Measurements from ENCODE around the gene KCNMB2. TPM values are rescaled to one million over a fixed set of nuclear protein-coding genes. Genes with fewer than 3 reads are reported as not detected.
A peak's percentile ranks its signal among the peaks of the same experiment; 100 is the strongest.
"Not testable (repeated sequence)": the region's sequence is repeated elsewhere in the genome, so short reads cannot be mapped to it uniquely, and the experiment has no call there.

The KCNMB2 gene
- polyA plus RNA-seq (ENCODE audit: insufficient read length): 13.1 TPM

DNA sequence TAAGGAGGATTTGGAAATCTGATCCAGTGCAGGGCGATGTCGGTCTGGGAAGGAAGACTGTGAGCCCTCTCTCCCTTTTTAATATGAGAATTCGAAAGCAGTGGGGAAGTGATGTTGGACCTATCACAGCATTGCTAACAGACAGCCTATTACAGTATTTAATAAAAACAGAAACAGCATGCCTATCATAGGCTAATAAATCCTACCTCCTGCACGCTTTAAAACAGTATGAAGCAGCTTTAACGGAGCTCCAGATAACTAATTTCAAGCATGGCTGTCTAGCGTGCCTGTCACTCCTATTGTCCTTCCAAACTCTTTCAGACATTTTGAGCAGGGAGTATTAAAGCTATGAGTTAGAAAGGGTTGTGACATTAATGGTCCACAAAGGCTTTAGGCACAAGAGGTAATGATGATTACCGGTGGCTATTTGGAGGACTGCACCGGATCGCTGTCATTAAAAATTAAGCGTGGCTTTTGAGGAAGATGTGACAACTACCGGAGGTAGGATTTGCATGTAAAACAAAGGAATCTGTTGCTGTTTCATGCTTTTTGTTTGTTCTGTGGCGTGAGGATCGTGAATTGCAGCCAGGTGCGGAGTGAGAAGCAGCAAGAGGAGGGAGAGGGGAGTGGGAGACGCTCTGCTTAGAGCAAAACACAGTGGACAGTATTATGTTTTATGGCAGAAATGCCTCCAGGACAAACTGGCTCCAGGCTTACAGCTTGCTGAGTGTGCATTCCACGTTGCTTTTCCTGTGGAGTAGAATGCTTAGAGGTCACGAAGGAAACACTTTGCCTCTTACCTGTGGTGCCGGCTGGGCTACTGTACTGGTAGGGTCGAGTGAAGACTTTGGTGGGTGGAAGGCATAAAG, at the start of gene KCNMB2:
KCNMB2 (plus strand) TSS at position 226 of the 869 bp plus-strand sequence.
- peak; percentile 78 for DNase-seq (ENCODE audit: low read depth)

DNA sequence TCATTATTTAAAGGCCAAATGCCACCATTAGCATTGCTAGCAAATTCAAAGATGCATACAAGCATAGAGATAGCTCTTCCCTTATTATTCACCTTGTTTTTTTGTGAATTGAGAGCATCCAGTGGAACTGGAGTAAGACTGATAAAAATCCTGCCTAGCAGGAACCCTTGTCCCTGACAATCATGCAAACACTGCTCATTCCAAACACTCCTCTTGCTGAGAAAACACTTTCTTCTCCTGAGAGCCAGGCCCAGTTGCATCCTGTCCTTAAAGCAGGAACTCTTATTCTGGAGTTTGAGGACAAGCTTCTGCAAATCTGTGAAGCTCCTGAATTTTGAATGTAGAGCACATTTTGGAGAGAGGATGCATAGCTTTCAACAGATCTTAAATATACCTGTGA, 49.3 kb upstream of the KCNMB2 start:
- DNase-seq (ENCODE audit: low read depth): no peak

DNA sequence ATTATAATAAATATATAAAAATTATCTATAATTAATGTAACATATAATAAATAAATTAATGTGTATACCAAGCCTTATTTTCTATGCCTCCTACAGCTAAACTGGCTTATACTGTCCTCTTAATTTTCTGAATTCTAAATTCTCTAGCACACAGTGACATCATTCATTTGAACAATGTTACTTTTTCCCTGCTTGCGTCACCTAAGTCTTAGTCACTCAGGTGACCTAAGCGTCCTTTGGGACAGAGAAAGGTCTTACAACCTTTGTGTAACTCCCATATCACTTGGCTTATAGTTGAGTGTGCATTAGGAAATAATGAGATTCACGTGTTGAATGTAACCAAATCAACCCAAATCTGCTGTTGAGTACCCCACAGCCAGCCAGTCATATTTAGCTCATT, 48.5 kb upstream of the KCNMB2 start:
- DNase-seq (ENCODE audit: low read depth): no peak

DNA sequence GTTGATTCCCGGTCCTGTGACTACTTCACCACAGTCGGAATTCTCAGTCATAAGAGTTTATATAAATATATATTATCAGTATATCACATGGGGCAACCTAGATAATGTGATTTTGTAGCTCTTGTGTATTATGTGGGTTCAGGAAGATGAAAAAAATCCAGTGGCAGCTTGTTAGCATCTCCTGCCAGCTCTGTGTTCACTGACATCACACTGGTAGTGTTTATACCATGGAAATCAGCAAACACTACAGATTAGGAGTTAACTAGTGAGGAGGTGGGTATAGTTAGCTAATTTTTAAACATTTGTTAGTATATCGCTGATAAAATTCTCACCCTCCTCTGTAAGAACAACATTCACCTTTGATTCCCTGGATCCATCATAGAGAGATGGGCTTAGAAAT, 44.5 kb upstream of the KCNMB2 start:
- no peak for DNase-seq (ENCODE audit: low read depth)

DNA sequence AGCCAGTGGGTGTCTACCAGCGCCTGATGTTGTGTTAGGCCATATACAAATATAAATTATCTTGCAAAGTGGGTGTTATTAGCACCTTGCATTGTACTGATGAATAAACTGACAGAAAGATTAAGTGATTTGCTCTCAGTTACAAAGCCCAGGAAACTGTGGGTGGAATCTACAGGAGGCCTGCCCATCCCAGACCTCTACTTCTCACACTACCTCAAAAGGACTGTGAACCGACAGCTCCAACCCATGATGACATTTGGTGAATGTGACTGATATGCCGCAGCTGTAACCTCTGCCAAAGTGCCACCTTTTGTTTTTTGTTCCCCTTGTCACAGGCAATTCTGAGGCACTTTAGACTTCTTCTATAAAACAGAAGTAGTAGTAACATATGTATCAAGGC, 43.7 kb upstream of the KCNMB2 start:
- DNase-seq (ENCODE audit: low read depth): no peak

DNA sequence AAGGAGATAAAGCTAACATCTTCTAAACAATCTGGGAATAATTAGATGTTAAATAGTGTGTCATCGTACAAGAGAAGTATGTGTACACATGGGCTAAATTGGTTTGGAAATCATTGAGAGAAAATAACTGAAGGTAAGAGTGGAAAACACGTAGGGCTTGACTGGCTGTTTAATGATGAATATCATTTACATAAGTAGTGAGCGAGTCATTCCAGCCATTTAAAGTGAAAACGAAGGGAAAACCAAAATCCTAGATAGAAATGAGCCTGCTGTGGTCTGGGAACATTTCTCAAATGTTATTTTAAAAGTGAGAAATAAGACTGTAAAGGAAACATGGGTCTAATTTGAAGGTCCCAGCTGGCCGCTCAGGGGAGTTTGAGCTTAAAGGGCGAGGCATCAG, 41.9 kb upstream of the KCNMB2 start:
- DNase-seq (ENCODE audit: low read depth): no peak

DNA sequence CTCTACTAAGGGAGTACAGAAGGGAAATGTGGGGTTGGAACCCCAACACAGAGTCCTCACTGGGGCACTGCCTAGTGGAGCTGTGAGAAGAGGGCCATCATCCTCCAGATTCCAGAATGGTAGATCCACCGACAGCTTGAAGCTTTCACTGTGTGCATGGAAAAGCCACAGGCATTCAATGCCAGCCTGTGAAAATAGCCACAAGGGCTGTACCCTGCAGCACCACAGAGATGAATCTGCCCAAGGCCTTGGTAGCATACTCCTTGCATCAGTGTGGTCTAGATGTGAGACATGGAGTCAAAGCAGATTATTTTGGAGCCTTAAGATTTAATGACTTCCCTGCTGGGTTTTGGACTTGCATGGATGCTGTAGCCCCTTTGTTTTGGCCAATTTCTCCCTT, 39.3 kb upstream of the KCNMB2 start:
- no peak for DNase-seq (ENCODE audit: low read depth)

DNA sequence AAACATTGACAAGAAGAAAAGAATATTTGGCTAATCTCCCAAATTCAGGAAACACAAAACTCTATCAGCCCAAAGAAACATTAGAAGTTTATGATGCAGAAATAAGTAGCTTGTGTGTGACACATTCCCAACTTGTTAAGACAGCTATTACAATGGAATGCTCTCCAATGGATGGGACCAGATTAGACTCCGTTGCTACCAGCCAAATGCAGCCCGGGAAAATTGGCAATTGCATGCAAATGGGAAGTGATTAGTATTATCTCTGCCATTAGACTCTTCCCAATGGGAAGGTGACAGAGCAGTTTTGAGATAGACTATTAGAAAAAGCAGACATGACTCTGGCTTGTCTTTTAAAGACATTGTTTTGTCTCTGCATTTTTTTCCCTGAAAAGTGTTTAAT, 37.4 kb upstream of the KCNMB2 start:
- no peak for DNase-seq (ENCODE audit: low read depth)

DNA sequence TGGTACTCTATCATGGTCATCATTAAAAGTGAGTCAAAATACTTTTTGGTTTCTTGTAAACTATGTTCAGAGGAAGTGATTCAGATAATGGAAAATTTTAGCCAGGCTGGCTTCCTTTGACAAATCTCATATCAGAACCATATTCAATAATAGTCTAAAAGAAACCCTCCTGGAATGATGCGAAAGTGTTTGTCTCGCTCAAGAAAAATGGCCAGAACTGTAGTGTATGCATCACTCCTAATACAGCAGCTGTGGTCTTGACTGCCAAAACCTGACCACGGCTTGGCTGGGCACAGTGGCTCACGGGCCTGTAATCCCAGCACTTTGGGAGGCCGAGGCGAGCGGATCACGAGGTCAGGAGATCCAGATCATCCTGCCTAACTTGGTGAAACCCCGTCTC, 35.6 kb upstream of the KCNMB2 start:
- no peak for DNase-seq (ENCODE audit: low read depth)

DNA sequence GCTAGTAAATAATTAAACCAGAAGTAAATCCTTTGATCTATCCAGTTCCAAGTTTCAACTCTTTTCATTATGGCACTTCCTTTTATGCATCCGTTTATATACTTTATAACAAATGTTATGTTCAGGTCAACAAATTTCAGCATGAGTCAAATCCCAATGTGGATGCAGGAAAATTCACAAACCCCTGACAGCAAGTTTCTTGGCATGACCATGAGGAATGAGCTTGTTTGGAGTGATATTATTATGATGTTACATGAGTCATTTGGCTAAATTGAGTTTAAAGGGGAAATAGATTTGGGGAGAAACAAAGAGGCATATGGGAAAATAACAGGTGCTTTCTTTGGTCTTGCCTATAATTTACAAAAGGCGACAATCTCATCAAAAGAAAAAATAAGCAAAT, 32.1 kb upstream of the KCNMB2 start:
- no peak for DNase-seq (ENCODE audit: low read depth)

DNA sequence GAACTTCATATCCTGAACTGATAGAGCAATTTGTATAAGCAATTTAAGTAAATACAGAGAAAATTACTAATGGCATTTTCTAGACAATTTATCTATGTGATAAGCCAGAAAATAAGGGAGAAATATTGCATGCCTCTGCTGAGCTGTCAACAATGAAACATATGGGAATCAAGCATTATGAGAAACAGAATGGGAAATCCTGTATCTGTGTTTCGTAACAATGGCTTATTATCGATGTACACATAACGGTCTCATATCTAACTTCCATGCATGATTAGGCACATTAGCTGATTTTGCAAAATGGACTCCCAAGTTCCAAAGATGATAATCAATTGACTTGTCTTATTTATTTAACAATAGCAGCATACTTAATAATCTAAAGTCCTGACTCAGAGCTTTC, 30.4 kb upstream of the KCNMB2 start:
- no peak for DNase-seq (ENCODE audit: low read depth)

DNA sequence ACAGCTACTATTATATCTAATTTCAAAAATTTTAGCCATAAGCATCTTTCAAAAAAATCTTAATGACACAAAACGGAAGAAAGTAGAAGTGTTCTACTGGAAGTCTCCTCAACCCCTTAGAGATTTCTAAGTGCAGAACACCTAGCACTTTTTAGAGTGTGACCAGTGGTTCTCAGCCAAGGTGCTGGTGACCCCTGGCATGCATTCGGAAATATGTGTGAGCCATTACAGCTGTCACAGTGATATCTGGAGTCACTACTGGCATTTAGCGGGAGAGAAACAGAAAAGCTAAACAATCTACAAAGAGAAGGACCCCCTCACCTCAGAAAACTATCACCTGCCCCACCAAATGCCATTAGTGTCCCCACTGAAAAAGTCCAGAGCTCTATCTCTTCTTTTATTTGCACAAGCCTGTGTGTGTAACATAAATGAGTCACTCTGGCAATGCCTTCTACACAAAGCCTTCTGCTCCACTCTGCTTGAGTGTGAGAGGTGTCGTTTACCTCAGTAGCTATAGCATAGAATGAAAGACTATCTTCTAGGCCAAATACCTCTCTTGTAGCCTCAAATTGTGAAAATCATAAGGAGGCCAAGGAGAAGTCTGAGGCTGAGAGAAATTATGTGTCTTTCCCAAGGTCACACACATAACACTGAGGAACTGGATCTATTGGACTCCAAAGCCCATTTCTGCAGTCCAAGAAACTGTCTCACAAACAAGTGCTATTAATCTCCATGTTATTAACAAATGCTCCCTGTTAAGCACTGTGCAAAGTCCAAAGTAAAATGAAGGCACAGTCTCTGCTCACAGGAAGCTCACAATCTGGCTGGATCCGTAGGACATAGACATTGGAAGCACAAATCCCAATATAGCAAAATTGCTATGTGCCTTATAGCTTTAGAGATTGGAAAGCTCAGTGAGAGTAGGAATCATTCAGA, 28.5 kb upstream of the KCNMB2 start:
- DNase-seq (ENCODE audit: low read depth): no peak

DNA sequence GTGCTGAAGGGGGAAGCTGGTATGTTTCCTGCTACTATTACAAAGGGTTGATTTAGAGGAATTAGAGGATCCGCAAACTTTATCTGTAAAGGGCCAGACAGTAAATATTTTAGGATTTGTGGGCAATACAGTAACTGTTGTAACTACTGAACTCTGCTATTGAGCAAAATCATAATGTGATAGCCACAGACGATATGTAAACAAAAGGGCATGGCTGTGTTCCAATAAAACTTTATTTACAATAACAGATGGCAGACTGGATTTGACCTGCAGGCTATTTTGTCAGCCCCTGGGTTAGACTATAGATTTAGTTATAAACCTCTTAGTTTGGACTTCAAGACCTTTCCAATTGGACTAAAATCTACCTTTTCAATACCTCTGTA, 27.8 kb upstream of the KCNMB2 start:
- no peak for DNase-seq (ENCODE audit: low read depth)

DNA sequence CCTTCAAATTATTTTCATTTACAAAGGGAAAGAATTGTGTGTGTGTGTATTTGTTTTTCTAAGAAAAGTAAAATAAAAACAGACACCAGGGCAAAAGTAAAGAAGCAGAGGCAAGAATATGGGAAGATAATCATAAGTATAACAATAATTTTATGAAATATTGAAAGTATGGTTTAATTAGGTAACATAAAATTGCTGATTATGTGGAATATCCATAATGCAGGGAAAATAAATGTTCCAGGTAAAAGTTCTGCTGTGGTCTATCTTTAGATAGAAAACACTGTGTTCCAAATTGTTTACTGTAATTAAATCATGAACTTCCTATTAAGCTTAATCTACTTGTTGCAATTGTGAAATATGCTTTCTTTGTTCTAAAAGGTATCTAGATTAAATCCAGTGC, 25.7 kb upstream of the KCNMB2 start:
- no peak for DNase-seq (ENCODE audit: low read depth)

DNA sequence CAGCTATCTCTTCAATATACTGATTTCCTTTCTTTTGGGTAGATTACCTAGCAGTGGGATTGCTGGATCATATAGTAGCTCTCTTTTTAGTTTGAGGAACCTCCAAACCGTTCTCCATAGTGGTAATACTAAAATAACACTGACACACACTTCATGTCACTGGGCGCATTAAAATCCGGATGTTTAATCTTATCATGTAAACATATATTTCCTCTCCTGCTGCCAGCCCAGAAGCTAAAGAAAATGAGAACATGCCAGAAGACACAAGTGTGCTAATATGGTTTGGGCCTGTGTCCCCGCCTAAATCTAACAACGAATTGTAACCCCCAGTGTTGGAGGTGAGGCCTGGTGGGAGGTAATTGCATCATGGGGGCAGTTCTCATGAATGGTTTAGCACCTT, 23.6 kb upstream of the KCNMB2 start:
- no peak for DNase-seq (ENCODE audit: low read depth)

DNA sequence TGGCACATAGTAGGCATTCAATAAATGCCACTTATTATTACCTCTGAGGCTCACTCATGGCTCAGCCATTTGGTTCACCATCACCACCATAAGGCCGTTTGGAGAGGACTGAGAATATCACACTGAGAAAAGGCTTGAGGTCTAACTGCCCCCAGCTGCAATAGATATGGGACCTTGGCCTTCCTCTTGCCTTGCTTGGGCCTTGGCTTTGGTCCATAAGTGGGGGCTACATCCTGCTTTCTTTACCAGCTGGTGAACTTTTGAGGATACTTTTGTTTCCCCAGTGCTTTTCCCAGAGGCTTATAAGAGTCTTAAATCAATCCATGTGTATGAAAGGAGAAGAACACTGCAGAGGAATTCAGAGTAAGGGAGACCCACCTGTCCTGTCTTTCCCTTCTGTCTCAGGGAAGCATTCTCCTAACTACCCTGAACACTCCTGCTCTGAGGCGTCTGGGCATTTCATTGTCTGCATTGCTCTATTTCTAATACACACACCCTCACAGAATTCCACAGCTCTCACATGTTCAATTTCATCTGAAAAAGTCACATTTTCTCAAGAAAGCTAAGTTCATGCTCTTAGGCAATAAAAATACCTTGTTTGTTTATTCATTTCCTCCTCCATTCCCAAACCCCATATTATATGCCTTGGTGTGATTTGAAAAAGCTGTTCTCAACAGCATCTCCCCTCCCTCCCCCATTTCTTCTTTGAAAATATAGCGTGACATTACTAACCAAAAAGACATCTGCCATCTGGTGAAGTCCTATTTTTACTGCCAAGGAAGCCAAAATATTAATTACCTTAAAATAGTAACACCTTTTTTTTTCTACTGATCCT, 22.5 kb upstream of the KCNMB2 start:
- DNase-seq (ENCODE audit: low read depth): no peak

DNA sequence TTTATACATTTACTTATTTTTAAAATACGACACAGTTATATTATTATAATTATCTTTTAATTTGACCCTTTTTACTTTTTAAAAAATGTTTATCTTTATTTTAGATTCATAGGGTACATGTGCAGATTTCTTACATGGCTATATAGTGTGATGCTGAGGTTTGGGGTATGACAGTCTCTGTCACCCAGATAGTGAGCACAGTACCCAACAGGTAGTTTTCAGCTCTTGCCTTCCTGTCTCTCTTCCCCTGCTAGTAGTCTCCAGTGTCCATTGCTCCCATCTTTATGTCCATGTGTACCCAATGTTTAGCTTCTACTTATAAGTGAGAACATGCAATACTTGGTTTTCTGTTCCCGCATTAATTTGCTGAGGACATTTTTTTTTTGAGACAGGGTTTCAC, 21.8 kb upstream of the KCNMB2 start:
- no peak for DNase-seq (ENCODE audit: low read depth)

DNA sequence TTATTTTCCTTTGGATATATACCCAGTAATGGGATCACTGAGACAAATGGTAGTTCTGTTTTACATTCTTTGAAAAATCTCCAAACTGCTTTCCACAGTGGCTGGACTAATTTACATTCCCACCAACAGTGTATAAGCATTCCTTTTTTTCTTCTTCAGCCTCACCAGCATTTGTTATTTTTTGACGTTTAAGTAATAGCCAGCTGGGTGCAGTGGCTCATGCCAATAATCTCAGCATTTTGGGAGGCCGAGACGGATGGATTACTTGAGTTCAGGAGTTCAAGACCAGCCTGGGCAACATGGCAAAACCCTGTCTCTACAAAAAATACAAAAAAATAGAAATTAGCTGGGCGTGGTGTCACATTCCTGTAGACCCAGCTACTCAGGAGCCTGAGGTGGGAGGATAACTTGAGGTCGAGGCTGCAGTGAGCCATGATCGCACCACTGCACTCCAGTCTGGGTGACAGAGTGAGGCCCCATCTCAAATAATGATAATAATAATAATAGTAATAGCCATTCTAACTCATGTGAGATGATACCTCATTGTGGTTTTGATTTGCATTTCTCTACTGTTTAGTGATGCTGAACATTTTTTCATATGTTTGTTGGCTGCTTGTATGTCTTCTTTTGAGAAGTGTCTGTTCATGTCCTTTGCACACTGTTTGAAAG, 21.0 kb upstream of the KCNMB2 start:
- DNase-seq (ENCODE audit: low read depth): not testable (repeated sequence)

DNA sequence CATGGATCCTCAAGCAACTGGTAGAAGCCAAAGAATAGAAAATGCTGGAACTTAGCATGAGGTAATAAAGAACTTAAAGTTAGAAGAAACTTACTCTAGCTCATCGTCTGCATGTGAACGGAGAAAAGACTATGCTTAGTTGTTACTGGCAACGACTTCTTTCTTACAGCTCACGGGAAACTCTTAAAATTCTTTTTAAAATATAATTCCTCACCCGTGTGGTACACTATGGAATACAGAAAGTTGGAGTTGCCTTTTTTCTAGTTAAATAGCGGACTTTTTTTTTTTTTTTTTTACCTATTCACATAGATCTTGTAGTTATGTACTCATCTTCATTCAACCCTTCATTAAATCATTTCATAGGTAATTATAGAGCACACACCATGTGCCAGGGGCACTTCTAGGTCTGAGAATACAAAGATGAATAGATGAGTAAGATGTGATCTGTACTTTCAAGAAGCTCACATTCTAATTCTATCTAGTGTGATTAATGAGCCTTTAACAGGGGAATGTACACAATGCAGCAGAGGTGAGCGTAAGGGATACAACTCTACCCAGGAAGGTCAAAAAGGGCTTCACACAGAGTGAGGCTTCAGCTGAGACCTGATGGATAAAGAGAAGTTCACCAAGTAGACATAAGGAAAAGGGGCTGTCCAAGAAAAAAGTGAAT, 18.4 kb upstream of the KCNMB2 start:
- DNase-seq (ENCODE audit: low read depth): no peak

DNA sequence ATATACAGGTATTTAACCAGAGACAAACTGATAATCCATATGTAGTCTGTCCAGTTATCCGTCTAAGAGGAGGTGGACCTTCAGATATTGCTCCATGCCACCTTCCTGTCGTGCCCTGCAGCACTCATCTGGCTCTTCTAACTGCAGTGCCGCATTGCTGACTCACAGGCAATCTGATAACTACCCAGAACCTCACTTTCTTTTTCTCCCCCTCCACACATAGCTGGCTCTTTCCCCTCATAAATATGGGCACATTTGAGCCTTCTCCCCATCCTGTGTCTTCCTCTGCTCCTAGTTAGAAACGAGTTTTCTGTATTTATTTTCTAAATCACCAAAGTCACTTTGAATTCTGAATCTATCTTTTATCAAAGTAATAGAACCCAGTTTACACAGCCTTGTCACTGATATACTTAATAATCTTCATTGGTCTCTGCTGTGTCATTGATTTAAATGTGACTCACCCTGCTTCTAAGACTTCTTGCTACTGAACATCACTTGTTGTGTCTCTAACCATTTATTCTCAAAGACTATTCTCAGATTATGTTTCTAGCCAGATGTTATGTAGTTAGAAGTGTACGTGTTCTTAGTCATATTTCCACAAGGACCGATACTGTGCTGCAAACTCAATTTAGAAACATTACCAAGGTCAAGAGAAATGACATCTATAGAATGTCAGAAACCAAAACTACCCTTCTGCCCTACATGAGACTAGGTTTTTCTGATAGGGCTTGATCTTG, 17.4 kb upstream of the KCNMB2 start:
- no peak for DNase-seq (ENCODE audit: low read depth)
